T-helper 2 cell treated with Interferon-gamma antibody and Interleukin-4, amounts not matched to agents 5 μg/mL and 100 μg/mL, for 36 hours (primary cell): ENCODE data around the gene BABAM2.

Experiments
- DNase-seq: peaks from one replicate; pipeline ENCODE4 v3.0.0; 2021; ENCODE audit warnings: low spot score
- H3K27ac Mint-ChIP-seq: one replicate; pipeline ENCODE4 v1.8.0; 2021; ENCODE audit warnings: mild to moderate bottlenecking, mixed read lengths
- H3K27me3 Mint-ChIP-seq: one replicate; pipeline ENCODE4 v1.8.0; 2021; ENCODE audit warnings: low read depth, mixed read lengths
- H3K36me3 Mint-ChIP-seq: one replicate; pipeline ENCODE4 v1.8.0; 2021; ENCODE audit warnings: low read depth, mixed read lengths
- H3K4me1 Mint-ChIP-seq: one replicate; pipeline ENCODE4 v1.8.0; 2021; ENCODE audit warnings: low read depth, mixed read lengths
- H3K4me3 Mint-ChIP-seq: one replicate; pipeline ENCODE4 v1.8.0; 2022; ENCODE audit warnings: mild to moderate bottlenecking, moderate library complexity, mixed read lengths
- H3K9me3 Mint-ChIP-seq: one replicate; pipeline ENCODE4 v1.8.0; 2021; ENCODE audit warnings: mixed read lengths

BABAM2 gene

DNA sequence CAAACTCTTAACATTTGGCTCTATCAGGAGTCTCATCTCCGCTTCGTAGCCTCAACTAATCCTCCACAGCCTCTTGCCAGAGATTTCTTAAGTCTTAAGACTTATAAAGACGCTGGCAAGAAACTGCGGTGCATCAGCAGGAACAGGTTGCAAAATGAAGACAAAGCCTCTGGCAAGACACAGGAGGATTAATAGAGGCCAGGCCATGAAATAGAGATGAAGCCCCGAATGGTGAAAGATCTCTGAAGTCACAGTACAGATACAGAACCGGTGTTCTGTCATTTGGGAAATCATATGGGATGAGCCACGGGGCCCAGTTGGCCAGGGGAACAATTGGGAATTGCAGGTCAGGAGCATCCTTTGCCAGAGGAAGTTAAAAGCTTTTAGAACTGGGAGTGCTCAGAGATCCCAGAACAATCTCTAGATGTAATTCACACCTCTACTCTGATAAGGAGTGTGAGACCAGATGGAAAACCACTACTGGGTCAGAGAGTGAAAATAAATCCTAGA is 311.2 kb downstream of the BABAM2 start:
- no peak for DNase-seq
- Mint-ChIP-seq H3K9me3 (no peaks in the 10 kb centered on the region), H3K4me1 (peaks cover 9% of the 10 kb centered on the region), H3K27ac (no peak overlapping the region), H3K27me3 (no peaks in the 10 kb centered on the region), H3K36me3 (peaks cover 1% of the 10 kb centered on the region), H3K4me3 (no peak overlapping the region)

DNA sequence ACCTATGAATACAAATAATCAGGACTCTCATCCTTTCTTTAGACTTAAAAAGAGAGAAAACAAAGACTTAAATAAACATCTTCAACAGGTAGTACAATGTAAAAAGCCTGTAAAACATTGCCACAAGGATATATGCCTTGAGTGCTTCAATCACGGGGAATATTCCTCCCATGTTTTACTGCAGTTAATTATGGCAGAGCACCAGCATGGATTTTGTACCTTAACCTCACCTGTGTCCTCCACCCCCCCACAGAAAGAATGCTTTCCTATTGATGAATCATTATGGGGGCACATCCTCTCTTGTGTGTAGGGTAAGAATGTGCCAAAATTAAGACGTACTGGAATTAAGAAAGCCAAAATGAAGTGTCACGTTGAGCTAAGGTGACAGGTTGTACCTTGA is 312.2 kb downstream of the BABAM2 start:
- Mint-ChIP-seq H3K4me1 (peaks cover 2% of the 10 kb centered on the region), H3K4me3 (no peak overlapping the region), H3K9me3 (no peaks in the 10 kb centered on the region), H3K27ac (no peak overlapping the region), H3K36me3 (peaks cover 1% of the 10 kb centered on the region), H3K27me3 (no peaks in the 10 kb centered on the region)
- no peak for DNase-seq

DNA sequence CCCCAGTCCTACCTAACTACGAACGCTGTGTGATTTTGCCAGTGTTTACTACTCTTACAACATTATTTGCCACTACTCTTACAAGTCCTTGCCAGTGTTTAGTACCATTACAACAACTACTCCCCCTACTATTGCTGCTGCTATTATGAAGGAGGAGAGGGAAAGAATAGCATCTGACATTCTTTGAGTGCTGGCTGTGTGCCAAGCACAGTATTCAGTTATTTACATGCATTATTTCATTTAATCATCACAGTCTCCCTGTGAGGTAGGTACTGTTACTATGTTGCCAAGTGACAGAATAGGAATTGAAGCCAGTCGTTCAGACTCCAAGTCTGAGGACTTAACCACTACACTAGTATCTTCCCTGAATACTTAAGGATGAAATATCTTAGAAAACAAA is 316.2 kb downstream of the BABAM2 start:
- Mint-ChIP-seq H3K4me1 (peaks cover 4% of the 10 kb centered on the region), H3K36me3 (no peaks in the 10 kb centered on the region), H3K4me3 (no peak overlapping the region), H3K27me3 (no peaks in the 10 kb centered on the region), H3K27ac (no peak overlapping the region), H3K9me3 (no peaks in the 10 kb centered on the region)
- no peak for DNase-seq

DNA sequence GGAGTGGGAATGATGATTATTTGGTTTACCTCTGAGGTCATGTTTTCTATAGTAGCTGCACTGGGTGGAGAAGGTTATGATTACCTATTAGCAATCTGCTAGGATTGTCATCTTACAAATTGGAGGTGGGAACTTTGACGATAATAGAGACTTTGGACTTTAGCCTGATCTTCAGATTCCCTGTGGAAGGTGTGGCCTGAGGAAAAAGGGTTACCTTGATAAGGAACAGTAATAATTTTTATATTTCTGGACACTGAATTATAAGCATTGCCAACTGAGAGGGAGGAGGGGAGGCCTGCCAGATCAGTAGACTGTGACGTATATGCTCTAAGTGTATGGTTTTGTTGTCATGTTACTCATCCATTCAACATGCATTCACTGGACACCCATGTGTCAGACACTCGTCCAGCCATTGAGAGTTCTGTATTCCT is 318.7 kb downstream of the BABAM2 start:
- Mint-ChIP-seq H3K9me3 (no peaks in the 10 kb centered on the region), H3K27ac (no peak overlapping the region), H3K4me3 (no peak overlapping the region), H3K27me3 (no peaks in the 10 kb centered on the region), H3K4me1 (peaks cover 4% of the 10 kb centered on the region), H3K36me3 (no peaks in the 10 kb centered on the region)
- no peak for DNase-seq

DNA sequence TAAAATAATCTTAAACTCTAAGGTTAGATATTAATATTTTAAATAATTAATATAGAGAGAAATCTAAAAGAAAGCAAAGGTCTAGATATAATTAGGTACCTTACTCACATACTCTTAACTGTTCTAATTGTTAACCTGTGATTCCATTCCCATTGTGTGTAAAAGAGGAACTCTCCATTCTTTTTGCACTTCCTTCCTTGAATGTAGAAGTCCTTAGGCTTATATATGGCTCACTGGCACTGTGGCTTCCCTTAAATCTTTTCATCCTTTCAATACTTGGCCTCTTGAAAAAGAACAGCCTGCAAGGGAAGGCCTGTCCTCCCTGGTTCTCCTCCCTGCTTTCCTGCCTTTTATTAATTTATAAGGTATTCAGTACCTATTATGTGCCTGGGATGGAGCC is 319.3 kb downstream of the BABAM2 start:
- Mint-ChIP-seq H3K27me3 (no peaks in the 10 kb centered on the region), H3K4me3 (no peak overlapping the region), H3K27ac (no peak overlapping the region), H3K36me3 (no peaks in the 10 kb centered on the region), H3K4me1 (peaks cover 4% of the 10 kb centered on the region), H3K9me3 (no peaks in the 10 kb centered on the region)
- DNase-seq, result no peak

DNA sequence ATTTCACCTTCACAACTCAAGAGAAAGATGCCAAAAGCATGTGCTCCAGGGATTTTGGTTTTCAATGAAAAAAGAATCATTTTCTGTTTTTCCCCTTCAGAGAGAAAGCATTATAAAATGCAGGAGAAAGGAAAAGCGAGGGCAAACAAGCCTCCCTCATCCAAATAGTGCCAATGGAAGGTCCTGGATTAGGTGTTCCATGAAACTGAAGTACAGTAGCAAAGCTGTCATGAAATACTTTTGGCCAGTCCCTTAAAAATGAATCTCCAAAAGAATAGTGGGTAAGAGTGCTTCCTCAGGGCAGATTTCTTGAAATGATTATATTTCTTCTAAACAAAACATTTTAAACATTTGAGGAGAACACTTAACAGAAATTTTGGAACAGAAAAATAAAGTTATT is 320.0 kb downstream of the BABAM2 start:
- no peaks in the 10 kb centered on the region for H3K27me3 Mint-ChIP-seq
- no peak overlapping the region for H3K27ac Mint-ChIP-seq
- peaks cover 4% of the 10 kb centered on the region for H3K4me1 Mint-ChIP-seq
- no peaks in the 10 kb centered on the region for H3K9me3 Mint-ChIP-seq
- H3K36me3 Mint-ChIP-seq, result no peaks in the 10 kb centered on the region
- H3K4me3 Mint-ChIP-seq, result no peak overlapping the region
- no peak for DNase-seq

DNA sequence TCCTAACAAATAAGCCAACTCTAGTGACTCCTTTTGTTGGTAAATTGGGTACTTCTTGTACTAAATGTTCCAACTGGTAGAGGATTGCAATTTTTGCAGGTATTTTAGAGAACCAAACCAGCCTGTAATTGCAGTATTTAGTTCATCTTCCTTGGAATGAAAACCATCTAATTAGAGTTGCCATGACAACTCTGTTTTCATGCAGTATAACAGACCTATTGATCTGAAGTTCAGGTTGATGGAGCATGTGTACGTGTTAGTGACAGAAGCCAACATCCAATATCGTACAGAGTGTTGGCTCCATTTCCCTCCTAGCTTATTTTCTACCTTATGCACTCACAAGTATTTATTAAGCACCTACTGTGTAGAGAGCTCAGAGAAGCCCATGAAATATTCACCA is 325.8 kb downstream of the BABAM2 start:
- H3K36me3 Mint-ChIP-seq, result no peaks in the 10 kb centered on the region

DNA sequence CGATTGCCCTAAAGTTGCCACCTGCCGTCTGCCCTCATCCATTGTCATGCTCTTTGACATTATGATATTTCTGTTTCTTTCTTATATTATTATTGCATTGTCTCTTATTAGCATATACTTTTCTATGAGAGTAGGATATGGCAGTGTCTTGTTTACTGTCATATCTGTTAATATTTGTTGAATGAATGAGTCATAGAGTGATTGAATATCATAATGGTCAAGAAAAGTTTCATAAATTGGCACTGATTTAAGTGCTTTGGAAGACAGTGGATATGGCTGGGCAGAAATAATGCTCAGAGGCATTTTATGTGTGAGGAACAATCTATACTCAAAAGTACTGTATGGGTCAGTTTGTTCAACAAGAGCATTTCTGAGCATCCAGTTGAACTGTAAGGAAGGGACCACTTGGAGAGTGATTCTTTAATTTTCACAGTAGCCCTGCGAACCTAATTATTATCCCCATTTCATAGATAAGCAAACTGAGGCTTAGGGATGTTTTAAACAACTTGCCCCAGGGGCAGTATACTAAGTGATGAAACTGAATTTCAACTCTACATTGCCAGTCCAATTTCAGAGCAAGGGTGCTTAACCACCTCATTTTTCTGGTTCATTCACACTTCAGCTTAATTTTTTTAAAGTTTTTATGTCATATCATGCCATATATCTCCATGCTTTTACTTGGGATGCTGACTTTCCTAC is 326.7 kb downstream of the BABAM2 start:
- Mint-ChIP-seq H3K4me3 (no peak overlapping the region), H3K27ac (no peak overlapping the region), H3K4me1 (peaks cover 2% of the 10 kb centered on the region), H3K9me3 (no peaks in the 10 kb centered on the region), H3K36me3 (no peaks in the 10 kb centered on the region), H3K27me3 (no peaks in the 10 kb centered on the region)
- DNase-seq, result no peak

More for the DNA sequence above, 325.8 kb downstream of the BABAM2 start:
- H3K4me3 Mint-ChIP-seq, result no peak overlapping the region
- no peak overlapping the region for H3K27ac Mint-ChIP-seq
- DNase-seq, result no peak
- H3K27me3 Mint-ChIP-seq, result no peaks in the 10 kb centered on the region
- peaks cover 2% of the 10 kb centered on the region for H3K4me1 Mint-ChIP-seq
- H3K9me3 Mint-ChIP-seq, result no peaks in the 10 kb centered on the region

DNA sequence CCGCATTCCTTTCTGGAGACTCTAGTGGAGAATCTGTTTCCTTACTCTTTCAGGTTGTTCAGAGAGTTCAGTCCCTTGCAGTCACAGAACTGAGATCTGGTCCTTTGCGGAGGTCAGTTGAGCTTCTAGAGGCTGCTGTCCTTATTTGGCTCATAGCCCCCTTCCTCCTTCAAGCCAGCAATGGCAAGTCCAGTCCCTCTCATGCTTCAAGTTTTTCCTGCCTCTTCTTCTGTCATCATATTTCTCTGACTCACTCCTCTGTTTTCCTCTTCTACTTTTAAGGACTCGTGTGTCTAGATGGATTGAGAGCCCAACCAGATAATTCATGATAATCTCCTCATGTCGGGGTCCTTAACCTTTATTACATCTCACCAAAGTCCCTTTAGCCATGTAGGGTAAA is 328.6 kb downstream of the BABAM2 start:
- Mint-ChIP-seq H3K27me3 (no peaks in the 10 kb centered on the region), H3K4me3 (no peak overlapping the region), H3K9me3 (no peaks in the 10 kb centered on the region), H3K27ac (no peak overlapping the region), H3K36me3 (no peaks in the 10 kb centered on the region), H3K4me1 (peaks cover 4% of the 10 kb centered on the region)
- no peak for DNase-seq

DNA sequence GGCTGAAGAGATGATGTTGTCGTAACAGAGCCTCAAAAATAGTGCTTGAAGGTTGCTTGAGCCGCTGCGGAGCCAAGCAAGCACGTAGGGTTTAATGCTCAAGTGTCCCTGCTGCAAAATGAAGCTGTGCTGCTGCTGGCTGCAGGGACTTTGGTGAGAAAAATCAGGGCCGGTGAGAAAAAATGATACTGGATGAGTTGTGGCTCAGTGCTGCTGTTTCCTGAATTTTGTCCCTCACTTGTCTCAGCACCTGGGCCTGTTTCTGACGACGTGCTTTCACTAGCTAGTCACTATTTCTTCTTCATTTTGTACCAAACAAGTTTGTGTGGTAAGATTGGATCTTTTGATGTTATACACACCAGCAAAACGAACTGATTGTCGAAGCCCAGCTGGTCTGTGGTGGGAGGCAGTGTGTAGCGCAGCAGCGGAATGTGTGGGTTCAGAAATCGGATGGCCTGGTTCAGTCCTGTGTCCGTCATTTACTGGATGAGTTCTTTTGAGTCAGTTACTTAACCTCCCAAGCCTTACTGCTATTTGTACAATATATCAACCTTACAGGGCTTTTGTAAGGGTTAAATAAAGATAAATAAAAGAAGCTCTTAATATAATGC is 329.3 kb downstream of the BABAM2 start:
- Mint-ChIP-seq H3K27me3 (no peaks in the 10 kb centered on the region), H3K4me1 (peaks cover 5% of the 10 kb centered on the region), H3K4me3 (no peak overlapping the region), H3K9me3 (no peaks in the 10 kb centered on the region), H3K36me3 (no peaks in the 10 kb centered on the region), H3K27ac (no peak overlapping the region)
- no peak for DNase-seq

DNA sequence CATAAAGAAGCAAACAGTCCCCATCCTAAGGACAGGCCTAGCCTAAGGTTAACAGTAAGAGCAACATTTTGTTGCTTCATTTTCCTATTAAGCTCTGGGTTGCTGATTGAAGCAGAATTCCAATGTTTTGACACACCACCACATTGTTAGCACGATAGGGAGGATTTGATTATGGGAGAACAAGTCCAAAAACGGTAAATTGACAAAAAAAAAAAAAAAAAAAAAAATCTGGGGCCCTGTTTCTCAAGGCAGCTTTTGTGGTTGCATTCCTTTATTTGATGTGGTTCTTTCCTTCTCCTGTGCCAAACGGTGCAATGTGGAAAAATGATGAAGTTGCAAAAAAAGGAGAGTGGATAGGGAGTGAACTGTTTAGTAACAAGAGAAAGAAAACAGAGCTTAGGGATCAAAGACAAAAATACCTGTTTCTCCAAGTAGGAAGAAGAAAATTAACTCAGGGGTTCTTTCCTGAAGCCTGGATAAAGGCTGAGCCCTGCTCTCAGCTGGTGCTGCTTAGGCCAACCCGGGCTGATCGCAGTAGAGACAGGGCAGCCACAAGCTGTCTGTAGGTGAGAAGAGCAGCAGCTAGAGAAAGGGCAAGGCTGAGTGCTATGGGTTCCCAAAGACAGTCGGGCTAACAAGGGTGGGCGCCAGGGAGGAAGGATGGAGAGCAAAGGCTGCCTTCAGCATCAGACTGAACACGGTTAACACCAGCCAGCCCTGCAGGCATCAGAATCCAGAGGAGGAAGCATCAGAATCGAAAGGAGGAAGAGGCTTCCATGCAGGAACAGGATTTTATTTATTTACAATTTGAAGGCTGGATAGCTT is 334.3 kb downstream of the BABAM2 start:
- Mint-ChIP-seq H3K4me3 (no peak overlapping the region), H3K36me3 (no peaks in the 10 kb centered on the region), H3K27ac (no peak overlapping the region), H3K4me1 (peaks cover 13% of the 10 kb centered on the region), H3K27me3 (no peaks in the 10 kb centered on the region), H3K9me3 (no peaks in the 10 kb centered on the region)
- DNase-seq, result no peak

DNA sequence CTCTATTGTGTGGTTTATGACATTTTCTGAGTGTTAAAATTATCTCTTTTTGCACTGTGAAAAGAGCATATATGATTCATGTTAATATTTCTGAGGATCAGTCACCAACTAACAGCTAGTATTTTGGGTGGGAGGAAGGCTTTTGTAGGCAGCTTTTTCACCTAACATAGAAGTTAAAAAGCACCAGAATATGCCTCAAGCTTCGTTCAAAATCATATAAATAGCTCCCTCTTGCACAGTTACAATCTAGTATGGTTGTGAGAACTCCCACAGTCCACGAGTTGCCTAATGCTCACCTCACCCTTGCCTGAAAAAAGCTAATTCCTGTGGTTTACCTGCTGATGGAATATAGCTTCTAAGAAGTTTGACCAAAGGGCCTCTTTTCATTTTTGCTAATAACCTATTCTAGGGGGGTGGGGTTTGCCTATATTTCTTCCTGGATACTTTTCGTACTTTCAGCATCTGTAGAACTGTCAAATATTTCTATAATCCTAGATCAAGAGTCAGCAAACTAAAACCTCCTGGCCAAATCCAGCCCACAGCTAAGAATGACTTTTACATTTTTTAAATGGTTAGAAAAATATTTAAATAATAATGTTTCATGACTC is 335.0 kb downstream of the BABAM2 start:
- no peak for DNase-seq
- Mint-ChIP-seq H3K36me3 (no peaks in the 10 kb centered on the region), H3K4me1 (peaks cover 12% of the 10 kb centered on the region), H3K4me3 (no peak overlapping the region), H3K27ac (no peak overlapping the region), H3K27me3 (no peaks in the 10 kb centered on the region), H3K9me3 (no peaks in the 10 kb centered on the region)

DNA sequence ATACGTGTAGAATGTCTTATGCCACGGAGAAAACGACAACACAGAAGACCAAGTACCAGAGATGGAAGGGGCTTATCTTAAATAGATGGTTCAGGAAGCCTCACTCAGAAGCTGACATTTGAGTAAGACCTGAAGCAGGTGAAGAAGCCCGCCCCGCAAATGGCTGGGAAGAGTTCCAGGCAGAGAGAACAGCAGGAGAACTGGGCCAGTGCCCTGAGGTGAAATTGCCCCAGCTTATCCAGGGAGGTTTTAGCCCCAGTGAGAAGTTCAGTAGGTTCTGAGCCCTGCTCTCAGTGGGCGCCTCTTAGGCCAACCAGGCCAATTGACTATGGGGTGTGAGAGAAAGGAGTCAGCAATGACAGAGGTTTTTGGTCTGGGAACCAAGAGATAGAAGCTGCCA is 336.0 kb downstream of the BABAM2 start:
- H3K27me3 Mint-ChIP-seq, result no peaks in the 10 kb centered on the region
- peaks cover 12% of the 10 kb centered on the region for H3K4me1 Mint-ChIP-seq
- H3K4me3 Mint-ChIP-seq, result no peak overlapping the region
- H3K36me3 Mint-ChIP-seq, result no peaks in the 10 kb centered on the region
- H3K9me3 Mint-ChIP-seq, result no peaks in the 10 kb centered on the region
- no peak for DNase-seq
- no peak overlapping the region for H3K27ac Mint-ChIP-seq

DNA sequence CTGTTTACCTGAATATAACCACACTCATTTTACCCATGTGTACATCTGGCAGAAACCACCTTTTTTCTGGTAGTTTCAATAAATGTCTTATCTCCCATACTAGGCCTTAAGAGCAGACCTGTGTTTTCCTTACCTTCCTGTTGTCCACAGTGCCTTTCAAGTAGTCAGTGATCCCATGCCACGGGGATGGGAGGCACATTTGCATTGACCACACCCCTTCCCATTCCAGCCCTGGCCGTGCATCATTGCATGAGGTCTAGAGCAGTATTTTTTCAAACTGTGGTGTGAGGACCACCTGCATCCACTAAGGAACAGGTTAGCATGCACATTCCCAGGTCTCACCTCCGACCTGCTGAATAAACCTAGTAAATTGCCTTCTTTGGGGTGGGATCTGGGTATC is 337.0 kb downstream of the BABAM2 start:
- H3K4me1 Mint-ChIP-seq, result peaks cover 12% of the 10 kb centered on the region
- no peak for DNase-seq
- H3K36me3 Mint-ChIP-seq, result peaks cover 3% of the 10 kb centered on the region
- H3K4me3 Mint-ChIP-seq, result no peak overlapping the region
- no peaks in the 10 kb centered on the region for H3K27me3 Mint-ChIP-seq
- H3K9me3 Mint-ChIP-seq, result no peaks in the 10 kb centered on the region
- H3K27ac Mint-ChIP-seq, result no peak overlapping the region
